ENCODE data around the gene SYDE2.

The SYDE2 gene

DNA sequence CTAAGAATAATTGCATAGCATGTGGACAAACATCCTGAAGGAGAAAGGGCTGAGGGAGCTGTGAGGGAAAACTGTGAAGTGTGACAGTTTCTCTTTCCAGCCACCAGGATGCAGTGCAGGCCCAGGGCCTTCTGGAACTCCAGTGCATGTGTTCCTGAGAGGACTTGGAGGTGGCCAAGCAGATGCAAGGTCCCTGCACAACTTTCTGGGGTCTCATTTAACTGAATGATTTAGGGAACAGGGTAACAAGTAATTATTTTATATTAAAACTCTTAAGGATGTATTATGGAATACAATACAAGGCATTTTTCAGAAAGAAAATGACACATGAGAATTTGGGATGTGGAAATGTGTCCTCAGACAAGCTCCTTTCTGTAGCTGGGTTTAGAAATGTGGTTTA is 91.3 kb downstream of the SYDE2 start:
- CTCF ChIA-PET, result interaction anchor here (0.6 to 5.7 kb wide), 35 partner anchors 11 to 167 kb away, joined by 3 to 69 read pairs (median 5); partner anchors contain the start of genes BCL10 and C1orf52
- DNase-seq (ENCODE audit: extremely low spot score), result peak; percentile 64
- POLR2A ChIA-PET, result no interaction called here
- peak; percentile 69 for TF ChIP-seq CTCF (IDR thresholded peaks at IDR 0.05; ENCODE audit: control extremely low read depth, extremely low read depth, low read depth, missing control alignments)

Measured in GM10248 (cell line).